Upper lobe of left lung (tissue), 6 donors: ENCODE measurements around the gene IL12RB1. TPM values are rescaled to one million over a fixed set of nuclear protein-coding genes. Genes with fewer than 3 reads are reported as not detected.
"Not testable (repeated sequence)": the region's sequence is repeated elsewhere in the genome, so short reads cannot be mapped to it uniquely, and the experiment has no call there.

Source experiments
- ATAC-seq, 2 donors: fragments of 200-7000 bp; cut with Tn5 transposase; one replicate each; pipeline ENCODE4 v1.9.1; 2022; ENCODE audit warnings: mild to moderate bottlenecking in 2 of 2, moderate library complexity in 2 of 2; ENCODE audit not compliant: low FRiP score in 2 of 2
- DNase-seq, 2 donors: peaks; one replicate each; pipeline ENCODE4 v3.0.0-alpha.2; 2019 to 2020
- H3K27ac ChIP-seq, 4 donors: fragments of 200-600 bp; sonication (generic); one replicate each; pipeline ENCODE4 v1.5.1; 2016 to 2019
- H3K27me3 ChIP-seq, 4 donors: fragments of 200-600 bp; sonication (generic); one replicate each; pipeline ENCODE4 v1.5.1; 2017 to 2019
- H3K36me3 ChIP-seq, 4 donors: fragments of 200-600 bp; sonication (generic); one replicate each; pipeline ENCODE4 v1.5.1; 2016 to 2019
- H3K4me1 ChIP-seq, 4 donors: fragments of 200-600 bp; sonication (generic); one replicate each; pipeline ENCODE4 v1.5.1; 2018 to 2019
- H3K4me3 ChIP-seq, 4 donors: fragments of 200-600 bp; sonication (generic); one replicate each; pipeline ENCODE4 v1.5.1; 2017 to 2019; ENCODE audit warnings: mild to moderate bottlenecking in 2 of 4, moderate library complexity in 1 of 4
- H3K9me3 ChIP-seq, 4 donors: fragments of 200-600 bp; sonication (generic); one replicate each; pipeline ENCODE4 v1.5.1; 2018 to 2019
- EP300 ChIP-seq, 4 donors: sonication (generic); formaldehyde crosslinking; IDR thresholded peaks; one replicate each; pipeline ENCODE4 v1.5.1; 2017; ENCODE audit warnings: antibody characterized with exemption in 4 of 4, control low read depth in 2 of 4
- POLR2A ChIP-seq, 4 donors: fragments of 450-650 bp; IDR thresholded peaks; one replicate each; pipeline ENCODE4 v1.5.1; 2016 to 2017; ENCODE audit warnings: antibody characterized with exemption in 4 of 4, mild to moderate bottlenecking in 2 of 4
- POLR2AphosphoS5 ChIP-seq, 2 donors: sonication (generic); formaldehyde crosslinking; IDR thresholded peaks; one replicate each; pipeline ENCODE4 v1.5.1; 2017; ENCODE audit warnings: antibody characterized with exemption in 2 of 2
- WGBS, 2 donors: methylation state at CpG; one replicate each; pipeline ENCODE4 v1.1.5; 2017 to 2018; 5-methylcytosine and 5-hydroxymethylcytosine counted together
- total RNA-seq, 6 donors: library from RNA; depleted of rRNA in 4 of 6; stranded (reverse); fragments of >200 nt in 4 of 6; gene quantifications; one replicate each; pipeline versions ENCODE4 v1.1.0 to v1.2.1, GENCODE V29; 2016 to 2021
- TF ChIP-seq, protein P1 (sequence below), 6 experiments: fragments of 450-650 bp in 4 of 6; fragments of 200-600 bp in 2 of 6; sonication (generic) in 2 of 6; IDR thresholded peaks; one replicate each; pipeline ENCODE4 v1.5.1; 2016 to 2019; ENCODE audit warnings: antibody characterized with exemption in 6 of 6
- donor health status: DM: no; HTN: no; CAD: no; lungs with moderate emphysema.
- donor health status: DM: no; HTN: yes; CAD: no; lungs with severe emphysema.

IL12RB1 gene
- total RNA-seq, 6 donors from 2014 or later: 2.6 to 13.2 (median 8.6) TPM

DNA sequence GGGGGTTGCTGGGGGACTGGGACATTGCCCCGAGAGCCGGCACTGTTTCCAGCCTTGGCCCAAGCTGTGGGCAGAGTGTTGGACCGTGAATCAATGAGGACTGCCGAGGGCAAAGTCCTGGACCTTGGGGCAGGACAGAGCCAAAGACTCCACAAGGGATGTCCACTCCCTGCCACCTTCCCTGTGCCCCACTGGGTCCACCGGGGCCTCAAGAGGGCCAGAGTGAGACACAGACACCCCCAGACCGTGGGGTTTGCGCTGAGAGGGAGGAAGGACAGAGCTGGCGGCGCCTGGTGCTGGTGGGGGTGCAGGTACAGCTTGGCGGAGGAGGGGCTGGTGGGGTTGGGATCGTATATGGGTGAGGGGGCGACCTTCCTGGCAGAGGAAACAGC lies 22.6 kb upstream of the IL12RB1 start:
- 52 to 69% methylated on average over 11 of the region's 12 CpGs for WGBS, 2 donors
- Histone ChIP-seq H3K27ac (peak overlapping the region; percentile 77 to 94 (median 84)), H3K27me3 (no peaks in the 10 kb centered on the region), H3K4me3 (peak overlapping the region in 3 of 4 donors; percentile 71 to 81 (median 74)), H3K9me3 (no peaks in the 10 kb centered on the region), H3K4me1 (peaks cover 21 to 48% (median 36%) of the 10 kb centered on the region in 4 donors), H3K36me3 (peaks cover 0 to 2% (median 0%) of the 10 kb centered on the region in 4 donors)
- peak in 1 of 2 donors; percentile 1 for ATAC-seq
- DNase-seq: no peak
- TF ChIP-seq, protein P1, sequence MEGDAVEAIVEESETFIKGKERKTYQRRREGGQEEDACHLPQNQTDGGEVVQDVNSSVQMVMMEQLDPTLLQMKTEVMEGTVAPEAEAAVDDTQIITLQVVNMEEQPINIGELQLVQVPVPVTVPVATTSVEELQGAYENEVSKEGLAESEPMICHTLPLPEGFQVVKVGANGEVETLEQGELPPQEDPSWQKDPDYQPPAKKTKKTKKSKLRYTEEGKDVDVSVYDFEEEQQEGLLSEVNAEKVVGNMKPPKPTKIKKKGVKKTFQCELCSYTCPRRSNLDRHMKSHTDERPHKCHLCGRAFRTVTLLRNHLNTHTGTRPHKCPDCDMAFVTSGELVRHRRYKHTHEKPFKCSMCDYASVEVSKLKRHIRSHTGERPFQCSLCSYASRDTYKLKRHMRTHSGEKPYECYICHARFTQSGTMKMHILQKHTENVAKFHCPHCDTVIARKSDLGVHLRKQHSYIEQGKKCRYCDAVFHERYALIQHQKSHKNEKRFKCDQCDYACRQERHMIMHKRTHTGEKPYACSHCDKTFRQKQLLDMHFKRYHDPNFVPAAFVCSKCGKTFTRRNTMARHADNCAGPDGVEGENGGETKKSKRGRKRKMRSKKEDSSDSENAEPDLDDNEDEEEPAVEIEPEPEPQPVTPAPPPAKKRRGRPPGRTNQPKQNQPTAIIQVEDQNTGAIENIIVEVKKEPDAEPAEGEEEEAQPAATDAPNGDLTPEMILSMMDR (IDR thresholded peaks at IDR 0.05): no peak
- TF ChIP-seq POLR2AphosphoS5 (IDR thresholded peaks at IDR 0.05) (no peak), POLR2A (IDR thresholded peaks at IDR 0.05) (no peak), EP300 (IDR thresholded peaks at IDR 0.05) (no peak)

- 75 to 78% methylated on average over 2 of the region's 2 CpGs for WGBS, 2 donors
- Histone ChIP-seq H3K9me3 (no peaks in the 10 kb centered on the region), H3K4me1 (peaks cover 21 to 52% (median 37%) of the 10 kb centered on the region in 4 donors), H3K27me3 (no peaks in the 10 kb centered on the region), H3K36me3 (peaks cover 0 to 2% (median 0%) of the 10 kb centered on the region in 4 donors), H3K4me3 (no peak overlapping the region), H3K27ac (peak overlapping the region in 2 of 4 donors; percentile 90 to 94)
- TF ChIP-seq POLR2AphosphoS5 (IDR thresholded peaks at IDR 0.05): no peak
- TF ChIP-seq, protein P1 (IDR thresholded peaks at IDR 0.05): no peak
- TF ChIP-seq POLR2A (IDR thresholded peaks at IDR 0.05): no peak
- TF ChIP-seq EP300 (IDR thresholded peaks at IDR 0.05): no peak
- DNase-seq (no peak), ATAC-seq (no peak)
Measured at GRCh38 chr19:18108897-18109296, 22.2 kb upstream of the IL12RB1 start.

DNA sequence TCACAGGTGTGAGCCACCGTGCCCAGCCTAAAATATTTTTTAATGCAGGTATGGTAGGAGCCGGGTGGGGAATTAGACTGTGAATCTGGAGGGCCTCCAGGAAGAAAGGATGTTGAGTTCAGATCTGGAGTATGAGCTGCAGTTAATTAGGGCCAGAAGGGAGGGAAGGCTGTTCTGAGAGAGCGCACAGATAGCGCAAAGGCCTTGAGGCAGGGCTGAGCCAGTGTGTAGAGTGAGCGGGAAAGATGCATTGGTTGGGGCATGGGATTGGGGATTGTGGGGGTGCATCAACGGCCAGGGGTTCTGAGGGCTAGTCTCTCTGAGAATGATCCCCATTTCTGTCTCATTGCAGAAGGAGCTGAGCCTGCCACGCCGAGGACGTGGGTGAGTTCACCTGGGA lies 20.5 kb upstream of the IL12RB1 start:
- ATAC-seq (no peak), DNase-seq (no peak)
- TF ChIP-seq, protein P1 (IDR thresholded peaks at IDR 0.05): no peak
- no peak for TF ChIP-seq POLR2AphosphoS5 (IDR thresholded peaks at IDR 0.05)
- no peak for TF ChIP-seq POLR2A (IDR thresholded peaks at IDR 0.05)
- 78 to 82% methylated on average over 9 of the region's 9 CpGs for WGBS, 2 donors
- peaks cover 21 to 52% (median 37%) of the 10 kb centered on the region in 4 donors for H3K4me1 ChIP-seq
- peak overlapping the region in 3 of 4 donors; percentile 23 to 51 (median 33) for H3K27ac ChIP-seq
- H3K4me3 ChIP-seq: no peak overlapping the region
- H3K9me3 ChIP-seq: no peaks in the 10 kb centered on the region
- no peaks in the 10 kb centered on the region for H3K27me3 ChIP-seq
- no peaks in the 10 kb centered on the region for H3K36me3 ChIP-seq

GRCh38 chr19:18105259-18105658 lies 18.5 kb upstream of the IL12RB1 start:
- H3K4me1 ChIP-seq: peaks cover 11 to 42% (median 26%) of the 10 kb centered on the region in 4 donors
- not testable (repeated sequence) for H3K4me3 ChIP-seq, H3K9me3 ChIP-seq, H3K27ac ChIP-seq, DNase-seq, H3K27me3 ChIP-seq, H3K36me3 ChIP-seq, ATAC-seq
- WGBS, 2 donors: 80 to 85% methylated on average over 5 to 7 of the region's 7 CpGs

- H3K4me3 ChIP-seq: peak overlapping the region in 3 of 4 donors; percentile 22 to 48 (median 47)
- WGBS, 2 donors: 63 to 70% methylated on average over 5 of the region's 5 CpGs
- H3K27me3 ChIP-seq: no peaks in the 10 kb centered on the region
Measured at GRCh38 chr19:18104793-18105131, 18.0 kb upstream of the IL12RB1 start.

More at GRCh38 chr19:18104793-18105131, 18.0 kb upstream of the IL12RB1 start:
- no peaks in the 10 kb centered on the region for H3K36me3 ChIP-seq
- no peak for ATAC-seq
- TF ChIP-seq POLR2AphosphoS5 (IDR thresholded peaks at IDR 0.05) (no peak), EP300 (IDR thresholded peaks at IDR 0.05) (no peak), POLR2A (IDR thresholded peaks at IDR 0.05) (no peak)
- TF ChIP-seq, protein P1 (IDR thresholded peaks at IDR 0.05): no peak
- H3K9me3 ChIP-seq: no peaks in the 10 kb centered on the region
- no peak for DNase-seq
- peak overlapping the region in 3 of 4 donors; percentile 27 to 77 (median 47) for H3K27ac ChIP-seq
- peaks cover 11 to 37% (median 22%) of the 10 kb centered on the region in 4 donors for H3K4me1 ChIP-seq
